B cell (primary cell): ENCODE measurements around the gene PEX14.

Experiments
- CTCF ChIP-seq: fragments of 200-600 bp; IDR thresholded peaks from one replicate; pipeline ENCODE4 v1.8.0; 2022; ENCODE audit warnings: antibody characterized with exemption, mild to moderate bottlenecking
- EZH2 ChIP-seq: IDR thresholded peaks from 2 replicates; pipeline ENCODE4 v1.6.1; 2012; ENCODE audit warnings: borderline replicate concordance, low read depth, mild to moderate bottlenecking, moderate library complexity, low read length; ENCODE audit not compliant: insufficient read depth, poor library complexity, severe bottlenecking

GRCh38 chr1:10635992-10636391 is 161.2 kb downstream of the PEX14 start:
- TF ChIP-seq CTCF (no peak), EZH2 (no peak)
